HAP-1 (cell line): ENCODE results near the gene SIM1.
A peak's percentile ranks its signal among the peaks of the same experiment; 100 is the strongest.

Experiments used
- DNase-seq, 2 experiments: peaks; one replicate each; pipeline ENCODE4 v3.0.0-alpha.2; 2016 to 2020; ENCODE audit warnings: low spot score in 2 of 2
- H3K27me3 ChIP-seq: fragments of 250-450 bp; sonication (Bioruptor Pico); 2 replicates; pipeline ENCODE4 v1.5.1; 2020; ENCODE audit warnings: low read depth, mild to moderate bottlenecking, moderate library complexity
- H3K36me3 ChIP-seq: fragments of 250-450 bp; sonication (Bioruptor Pico); replicated peaks from 2 replicates; pipeline ENCODE4 v1.5.1; 2020; ENCODE audit warnings: mild to moderate bottlenecking
- H3K4me1 ChIP-seq: fragments of 250-450 bp; sonication (Bioruptor Pico); 2 replicates; pipeline ENCODE4 v1.5.1; 2020; ENCODE audit warnings: mild to moderate bottlenecking
- H3K4me3 ChIP-seq: fragments of 250-450 bp; sonication (Bioruptor Pico); 2 replicates; pipeline ENCODE4 v1.5.1; 2020; ENCODE audit warnings: mild to moderate bottlenecking, moderate library complexity
- H3K9me3 ChIP-seq: fragments of 250-450 bp; sonication (Bioruptor Pico); 2 replicates; pipeline ENCODE4 v1.5.1; 2020; ENCODE audit warnings: mild to moderate bottlenecking, moderate library complexity
- in situ Hi-C: fragments of 300-500 bp; cut with MboI; formaldehyde crosslinking; loops from 3 replicates; pipeline ENCODE4 v1.14.3; 2020; ENCODE audit warnings: low sequenced_read_pairs, inconsistent platforms, mixed read lengths

Gene SIM1

GRCh38 chr6:100440935-100441334, 23.8 kb downstream of the SIM1 start:
- in situ Hi-C loops = no loop called here
- Histone ChIP-seq H3K4me3 (no peak overlapping the region), H3K4me1 (no peaks in the 10 kb centered on the region), H3K9me3 (no peaks in the 10 kb centered on the region), H3K27me3 (no peaks in the 10 kb centered on the region), H3K36me3 (no peaks in the 10 kb centered on the region)
- no peak for DNase-seq

- in situ Hi-C loops = no loop called here
- Histone ChIP-seq H3K4me3 (no peak overlapping the region), H3K27me3 (no peaks in the 10 kb centered on the region), H3K9me3 (no peaks in the 10 kb centered on the region), H3K36me3 (no peaks in the 10 kb centered on the region), H3K4me1 (no peaks in the 10 kb centered on the region; the same call in 1 of the 2 replicates)
- DNase-seq = peak; percentile 51 to 55
Observed at GRCh38 chr6:100435299-100435698, 29.4 kb downstream of the SIM1 start.

- no peak overlapping the region for H3K4me3 ChIP-seq
- H3K9me3 ChIP-seq = no peaks in the 10 kb centered on the region
- H3K4me1 ChIP-seq = no peaks in the 10 kb centered on the region; the same call in 1 of the 2 replicates
- H3K27me3 ChIP-seq = no peaks in the 10 kb centered on the region
- DNase-seq = no peak
- no peaks in the 10 kb centered on the region for H3K36me3 ChIP-seq
- in situ Hi-C loops = no loop called here
Observed at GRCh38 chr6:100433726-100434435, 30.8 kb downstream of the SIM1 start.

- H3K27me3 ChIP-seq = no peaks in the 10 kb centered on the region
- in situ Hi-C loops = no loop called here
- no peaks in the 10 kb centered on the region; the same call in 1 of the 2 replicates for H3K4me1 ChIP-seq
- no peak for DNase-seq
- H3K4me3 ChIP-seq = no peak overlapping the region
- H3K9me3 ChIP-seq = no peaks in the 10 kb centered on the region
- no peaks in the 10 kb centered on the region for H3K36me3 ChIP-seq
Observed at GRCh38 chr6:100432136-100432535, 32.6 kb downstream of the SIM1 start.

- Histone ChIP-seq H3K4me3 (no peak overlapping the region), H3K27me3 (no peaks in the 10 kb centered on the region), H3K4me1 (peaks cover 7% of the 10 kb centered on the region), H3K36me3 (no peaks in the 10 kb centered on the region), H3K9me3 (no peaks in the 10 kb centered on the region)
- no peak for DNase-seq
- in situ Hi-C loops = no loop called here
Observed at GRCh38 chr6:100430962-100431361, 33.8 kb downstream of the SIM1 start.

- in situ Hi-C loops = no loop called here
- DNase-seq = no peak
- H3K27me3 ChIP-seq = no peaks in the 10 kb centered on the region
- no peaks in the 10 kb centered on the region for H3K9me3 ChIP-seq
- peaks cover 14% of the 10 kb centered on the region for H3K4me1 ChIP-seq
- H3K4me3 ChIP-seq = no peak overlapping the region
- H3K36me3 ChIP-seq = no peaks in the 10 kb centered on the region
Observed at GRCh38 chr6:100427452-100427851, 37.3 kb downstream of the SIM1 start.

- H3K9me3 ChIP-seq = no peaks in the 10 kb centered on the region
- H3K4me3 ChIP-seq = no peak overlapping the region
- DNase-seq = peak in 1 of 2 experiments; percentile 22
- H3K36me3 ChIP-seq = no peaks in the 10 kb centered on the region
- in situ Hi-C loops = no loop called here
- peaks cover 14% of the 10 kb centered on the region for H3K4me1 ChIP-seq
- H3K27me3 ChIP-seq = no peaks in the 10 kb centered on the region
Observed at GRCh38 chr6:100426744-100427338, 37.9 kb downstream of the SIM1 start.

GRCh38 chr6:100426241-100426640, 38.5 kb downstream of the SIM1 start:
- peaks cover 14% of the 10 kb centered on the region for H3K4me1 ChIP-seq
- H3K4me3 ChIP-seq = no peak overlapping the region
- H3K36me3 ChIP-seq = no peaks in the 10 kb centered on the region
- H3K9me3 ChIP-seq = no peaks in the 10 kb centered on the region
- in situ Hi-C loops = no loop called here
- no peaks in the 10 kb centered on the region for H3K27me3 ChIP-seq
- DNase-seq = peak in 1 of 2 experiments; percentile 26

- peak; percentile 16 to 37 for DNase-seq
- no peak overlapping the region for H3K4me3 ChIP-seq
- no peaks in the 10 kb centered on the region for H3K27me3 ChIP-seq
- H3K9me3 ChIP-seq = no peaks in the 10 kb centered on the region
- no peaks in the 10 kb centered on the region for H3K36me3 ChIP-seq
- peaks cover 5% of the 10 kb centered on the region for H3K4me1 ChIP-seq
- in situ Hi-C loops = no loop called here
Observed at GRCh38 chr6:100420711-100421110, 44.0 kb downstream of the SIM1 start.

- no peaks in the 10 kb centered on the region for H3K9me3 ChIP-seq
- no peaks in the 10 kb centered on the region for H3K4me1 ChIP-seq
- H3K27me3 ChIP-seq = no peaks in the 10 kb centered on the region
- no peak for DNase-seq
- in situ Hi-C loops = no loop called here
- no peaks in the 10 kb centered on the region for H3K36me3 ChIP-seq
- no peak overlapping the region for H3K4me3 ChIP-seq
Observed at GRCh38 chr6:100417036-100417435, 47.7 kb downstream of the SIM1 start.

- no peak for DNase-seq
- no peaks in the 10 kb centered on the region for H3K36me3 ChIP-seq
- H3K27me3 ChIP-seq = no peaks in the 10 kb centered on the region
- in situ Hi-C loops = no loop called here
- H3K4me3 ChIP-seq = no peak overlapping the region
- H3K9me3 ChIP-seq = no peaks in the 10 kb centered on the region
- H3K4me1 ChIP-seq = no peaks in the 10 kb centered on the region
Observed at GRCh38 chr6:100415768-100416167, 49.0 kb downstream of the SIM1 start.

- Histone ChIP-seq H3K36me3 (no peaks in the 10 kb centered on the region), H3K9me3 (no peaks in the 10 kb centered on the region), H3K4me3 (no peak overlapping the region), H3K4me1 (no peaks in the 10 kb centered on the region), H3K27me3 (no peaks in the 10 kb centered on the region)
- in situ Hi-C loops = no loop called here
- DNase-seq = no peak
Observed at GRCh38 chr6:100412872-100413271, 51.8 kb downstream of the SIM1 start.

GRCh38 chr6:100404051-100404450, 60.7 kb downstream of the SIM1 start:
- Histone ChIP-seq H3K4me3 (no peak overlapping the region), H3K27me3 (no peaks in the 10 kb centered on the region), H3K9me3 (no peaks in the 10 kb centered on the region), H3K4me1 (no peaks in the 10 kb centered on the region), H3K36me3 (no peaks in the 10 kb centered on the region)
- no peak for DNase-seq
- in situ Hi-C loops = no loop called here

GRCh38 chr6:100393493-100393892, 71.2 kb downstream of the SIM1 start:
- DNase-seq = no peak
- in situ Hi-C loops = no loop called here
- H3K27me3 ChIP-seq = no peaks in the 10 kb centered on the region

More at GRCh38 chr6:100393493-100393892, 71.2 kb downstream of the SIM1 start:
- Histone ChIP-seq H3K4me3 (no peak overlapping the region), H3K36me3 (no peaks in the 10 kb centered on the region), H3K4me1 (no peaks in the 10 kb centered on the region), H3K9me3 (no peaks in the 10 kb centered on the region)
